ENCODE results near the gene CTXND1. TPM values are rescaled to one million over a fixed set of nuclear protein-coding genes. Genes with fewer than 3 reads are reported as not detected.

Gene CTXND1
- total and polyA plus RNA-seq, 2 of the 13 experiments (the other 11 are each of a cell fraction or from before 2014, with no cell fraction given), result 1.2 to 2.1 TPM

GRCh38 chr15:80259942-80260510 lies 8.0 kb upstream of the CTXND1 start:
- no peak for TF ChIP-seq KLF15 (CRISPR knock-in tag; IDR thresholded peaks at IDR 0.05; ENCODE audit: borderline replicate concordance)
- TF ChIP-seq ZNF235 (CRISPR knock-in tag; IDR thresholded peaks at IDR 0.05; ENCODE audit: borderline replicate concordance), result no peak
- peak; percentile 63 for TF ChIP-seq CEBPB (IDR thresholded peaks at IDR 0.05; ENCODE audit: borderline replicate concordance, low read depth, low read length)
- no peak for TF ChIP-seq MTF1 (CRISPR knock-in tag; IDR thresholded peaks at IDR 0.05)
- peaks cover 0 to 15% of the 10 kb centered on the region in 2 experiments; a peak in 3 of 5 replicates for H3K27me3 ChIP-seq (ENCODE audit: control insufficient read depth in 1 of 2, insufficient read depth in 2 of 2, low read length in 2 of 2)

DNA sequence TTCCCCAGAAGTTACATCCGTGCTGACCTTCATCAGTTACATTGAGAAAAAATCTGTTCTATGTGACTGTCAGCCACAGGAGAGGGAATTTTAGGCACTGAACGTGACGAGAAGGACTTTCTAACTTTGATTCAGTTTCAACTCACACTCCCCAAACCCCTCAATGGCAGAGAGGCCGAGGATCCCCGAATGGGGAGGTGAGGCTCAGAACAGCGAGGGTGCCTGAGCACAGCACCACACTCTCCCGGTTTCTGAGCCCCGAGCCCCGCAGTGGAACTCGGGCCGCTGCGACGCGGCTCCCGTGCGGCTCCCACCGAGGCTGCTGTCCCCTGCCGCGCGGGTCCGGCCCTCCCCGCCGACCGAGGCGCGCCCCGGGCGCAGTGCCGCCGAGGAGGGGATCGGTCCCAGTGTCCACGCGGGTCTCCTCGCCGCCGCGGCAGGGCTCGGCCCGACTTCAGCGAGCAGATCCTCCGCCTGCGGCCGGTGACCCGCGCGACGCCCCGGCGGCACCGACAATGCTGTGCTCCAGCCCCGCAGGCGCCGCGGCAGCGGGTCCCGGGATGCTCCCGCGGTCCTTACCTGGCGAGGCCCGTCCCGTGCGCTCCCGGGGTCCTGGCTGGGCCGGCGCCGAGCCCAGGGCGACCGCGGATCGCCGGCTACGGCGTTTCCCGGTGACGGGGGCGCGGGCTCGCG lies 439 bp downstream of the CTXND1 start:
- Histone ChIP-seq H3K4me3 (replicated peaks in 1 of 3; ENCODE audit: insufficient read depth in 1 of 3, low read depth in 2 of 3, low read length in 3 of 3) (peak overlapping the region; percentile 48 to 73 (median 62)), H3K27me3 (ENCODE audit: control insufficient read depth in 1 of 2, insufficient read depth in 2 of 2, low read length in 2 of 2) (peaks cover 4 to 28% of the 10 kb centered on the region in 2 experiments; a peak in 3 of 5 replicates), H3K27ac (ENCODE audit: extremely low read length, insufficient read depth, low read length) (no peak overlapping the region), H3K9ac (ENCODE audit: insufficient read depth, low read depth, low read length) (peak overlapping the region; percentile 60), H3K36me3 (replicated peaks in 1 of 2; ENCODE audit: control insufficient read depth in 1 of 2, insufficient read depth in 2 of 2, low read length in 2 of 2) (no peaks in the 10 kb centered on the region), H3K4me2 (ENCODE audit: low read depth, low read length) (peak overlapping the region; percentile 73), H4K20me1 (ENCODE audit: insufficient read depth, low read length) (no peaks in the 10 kb centered on the region), H3K4me1 (ENCODE audit: insufficient read depth, low read length) (peaks cover 55% of the 10 kb centered on the region), H2AFZ (ENCODE audit: low read length) (no peak overlapping the region), H3K79me2 (ENCODE audit: insufficient read depth, low read length) (no peaks in the 10 kb centered on the region), H3K9me3 (ENCODE audit: low read length) (no peaks in the 10 kb centered on the region)
- DNase-seq (ENCODE audit: low spot score), result no peak
- in situ Hi-C loops (cut with HindIII; ENCODE audit: extremely low pct_ligation_motif_present, low pct_unique_long_range_greater_than_20kb) (no loop called here), intact Hi-C loops (cut with micrococcal nuclease; ENCODE audit: unreplicated experiment) (no loop called here)
- ChIA-PET POLR2A (no interaction called here), CTCF (ENCODE audit: low intra/inter-chr PET ratio, low total read pairs) (no interaction called here)
- FAIRE-seq, result no peak
- ATAC-seq, result peak; percentile 72
- no TSS peak for BruUV-seq (replicated peaks)
- WGBS (ENCODE audit: low lambda C conversion rate), result 3% methylated on average over 6 of the region's 79 CpGs
- TF ChIP-seq MEIS2 (CRISPR knock-in tag; IDR thresholded peaks at IDR 0.05) (no peak), ZNF777 (CRISPR knock-in tag; IDR thresholded peaks at IDR 0.05) (0 out of 2 replicates have a peak, but pooled peaks have one; percentile 38), POLR2AphosphoS5 (IDR thresholded peaks at IDR 0.05; ENCODE audit: low read depth, low read length) (no peak), ZNF749 (CRISPR knock-in tag; IDR thresholded peaks at IDR 0.05; ENCODE audit: borderline replicate concordance) (peak; percentile 48; the same call in 1 of the 2 replicates), ZNF629 (CRISPR knock-in tag; conservative IDR thresholded peaks at IDR 0.05) (no peak), ZNF207 (IDR thresholded peaks at IDR 0.05; ENCODE audit: borderline replicate concordance) (no peak), NONO (IDR thresholded peaks at IDR 0.05) (no peak), NONO (CRISPR knock-in tag; conservative IDR thresholded peaks at IDR 0.05) (no peak), HDAC1 (CRISPR knock-in tag; IDR thresholded peaks at IDR 0.05) (peak; percentile 31; the same call in 1 of the 2 replicates), ZNF768 (CRISPR knock-in tag; IDR thresholded peaks at IDR 0.05) (peak; percentile 80), AGO2 (optimal IDR thresholded peaks at IDR 0.05; ENCODE audit: low read depth, low read length) (peak; percentile 69), SALL1 (CRISPR knock-in tag; IDR thresholded peaks at IDR 0.05) (peak; percentile 14; the same call in 1 of the 2 replicates), PHF20 (CRISPR knock-in tag; IDR thresholded peaks at IDR 0.05) (no peak), EZH2 (conservative IDR thresholded peaks at IDR 0.05; ENCODE audit: low read depth, low read length) (peak; percentile 89), GLI4 (CRISPR knock-in tag; IDR thresholded peaks at IDR 0.05; ENCODE audit: borderline replicate concordance) (peak; percentile 38; the same call in 1 of the 2 replicates), RCOR2 (CRISPR knock-in tag; IDR thresholded peaks at IDR 0.05) (no peak)

More at GRCh38 chr15:80259942-80260510, 8.0 kb upstream of the CTXND1 start:
- Histone ChIP-seq H3K27ac (ENCODE audit: extremely low read length, insufficient read depth, low read length) (no peak overlapping the region), H3K9me3 (ENCODE audit: low read length) (no peaks in the 10 kb centered on the region), H3K79me2 (ENCODE audit: insufficient read depth, low read length) (no peaks in the 10 kb centered on the region), H3K9ac (ENCODE audit: insufficient read depth, low read depth, low read length) (no peak overlapping the region), H3K4me2 (ENCODE audit: low read depth, low read length) (peak overlapping the region; percentile 29; the same call in 1 of the 2 replicates), H4K20me1 (ENCODE audit: insufficient read depth, low read length) (no peaks in the 10 kb centered on the region), H3K4me1 (ENCODE audit: insufficient read depth, low read length) (peaks cover 25% of the 10 kb centered on the region), H3K4me3 (replicated peaks in 1 of 3; ENCODE audit: insufficient read depth in 1 of 3, low read depth in 2 of 3, low read length in 3 of 3) (no peak overlapping the region), H2AFZ (ENCODE audit: low read length) (no peak overlapping the region), H3K36me3 (replicated peaks in 1 of 2; ENCODE audit: control insufficient read depth in 1 of 2, insufficient read depth in 2 of 2, low read length in 2 of 2) (no peaks in the 10 kb centered on the region)
- in situ Hi-C loops (cut with HindIII; ENCODE audit: extremely low pct_ligation_motif_present, low pct_unique_long_range_greater_than_20kb) (no loop called here), intact Hi-C loops (cut with micrococcal nuclease; ENCODE audit: unreplicated experiment) (no loop called here)
- CTCF ChIA-PET (ENCODE audit: low intra/inter-chr PET ratio, low total read pairs), result no interaction called here
- FAIRE-seq, result no peak
- 17% methylated on average over 1 of the region's 1 CpG for WGBS (ENCODE audit: low lambda C conversion rate)
- no TSS peak for BruUV-seq (replicated peaks)
- POLR2A ChIA-PET, result no interaction called here
- DNase-seq (ENCODE audit: low spot score), result no peak
- no peak for ATAC-seq

Data from HepG2 (cell line).